Measurements from ENCODE around the gene BEAN1. TPM values are rescaled to one million over a fixed set of nuclear protein-coding genes. Genes with fewer than 3 reads are reported as not detected.
A peak's percentile ranks its signal among the peaks of the same experiment; 100 is the strongest.

BEAN1 gene
- total and polyA plus RNA-seq, 9 of the 15 experiments (the other 6 are each of a cell fraction or from before 2014, with no cell fraction given): not detected

- no peak for TF ChIP-seq RERE (CRISPR knock-in tag; IDR thresholded peaks at IDR 0.05; ENCODE audit: borderline replicate concordance)
- peak; percentile 45 for TF ChIP-seq ARID1B (IDR thresholded peaks at IDR 0.05)
- no peak for TF ChIP-seq ZBTB17 (CRISPR knock-in tag; IDR thresholded peaks at IDR 0.05)
- TF ChIP-seq GATAD2B (IDR thresholded peaks at IDR 0.05; ENCODE audit: borderline replicate concordance): no peak
- no peak for TF ChIP-seq MTA2 (IDR thresholded peaks at IDR 0.05; ENCODE audit: low read depth)
- no peak for TF ChIP-seq HOMEZ (CRISPR knock-in tag; IDR thresholded peaks at IDR 0.05)
- no peak for TF ChIP-seq KDM4B (IDR thresholded peaks at IDR 0.05; ENCODE audit: borderline replicate concordance in 2 of 2, low read depth in 1 of 2)
- TF ChIP-seq ETS1 (conservative IDR thresholded peaks at IDR 0.05; ENCODE audit: control insufficient read depth, low read depth, low read length): no peak
- TF ChIP-seq ELF4 (CRISPR knock-in tag; IDR thresholded peaks at IDR 0.05): no peak
- no peak for TF ChIP-seq ZNF398 (CRISPR knock-in tag; IDR thresholded peaks at IDR 0.05)
Measured at GRCh38 chr16:66511602-66512271, 84.6 kb downstream of the BEAN1 start (continued).

Data from K562 (cell line).